ENCODE data around the gene PNPLA1.

PNPLA1 gene

GRCh38 chr6:36227379-36228228, 42.3 kb upstream of the PNPLA1 start:
- TF ChIP-seq ZFX (IDR thresholded peaks at IDR 0.05; ENCODE audit: borderline replicate concordance), result no peak
- TF ChIP-seq, protein P1, sequence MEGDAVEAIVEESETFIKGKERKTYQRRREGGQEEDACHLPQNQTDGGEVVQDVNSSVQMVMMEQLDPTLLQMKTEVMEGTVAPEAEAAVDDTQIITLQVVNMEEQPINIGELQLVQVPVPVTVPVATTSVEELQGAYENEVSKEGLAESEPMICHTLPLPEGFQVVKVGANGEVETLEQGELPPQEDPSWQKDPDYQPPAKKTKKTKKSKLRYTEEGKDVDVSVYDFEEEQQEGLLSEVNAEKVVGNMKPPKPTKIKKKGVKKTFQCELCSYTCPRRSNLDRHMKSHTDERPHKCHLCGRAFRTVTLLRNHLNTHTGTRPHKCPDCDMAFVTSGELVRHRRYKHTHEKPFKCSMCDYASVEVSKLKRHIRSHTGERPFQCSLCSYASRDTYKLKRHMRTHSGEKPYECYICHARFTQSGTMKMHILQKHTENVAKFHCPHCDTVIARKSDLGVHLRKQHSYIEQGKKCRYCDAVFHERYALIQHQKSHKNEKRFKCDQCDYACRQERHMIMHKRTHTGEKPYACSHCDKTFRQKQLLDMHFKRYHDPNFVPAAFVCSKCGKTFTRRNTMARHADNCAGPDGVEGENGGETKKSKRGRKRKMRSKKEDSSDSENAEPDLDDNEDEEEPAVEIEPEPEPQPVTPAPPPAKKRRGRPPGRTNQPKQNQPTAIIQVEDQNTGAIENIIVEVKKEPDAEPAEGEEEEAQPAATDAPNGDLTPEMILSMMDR (IDR thresholded peaks at IDR 0.05), result no peak
- no peak overlapping the region for H3K27ac ChIP-seq

DNA sequence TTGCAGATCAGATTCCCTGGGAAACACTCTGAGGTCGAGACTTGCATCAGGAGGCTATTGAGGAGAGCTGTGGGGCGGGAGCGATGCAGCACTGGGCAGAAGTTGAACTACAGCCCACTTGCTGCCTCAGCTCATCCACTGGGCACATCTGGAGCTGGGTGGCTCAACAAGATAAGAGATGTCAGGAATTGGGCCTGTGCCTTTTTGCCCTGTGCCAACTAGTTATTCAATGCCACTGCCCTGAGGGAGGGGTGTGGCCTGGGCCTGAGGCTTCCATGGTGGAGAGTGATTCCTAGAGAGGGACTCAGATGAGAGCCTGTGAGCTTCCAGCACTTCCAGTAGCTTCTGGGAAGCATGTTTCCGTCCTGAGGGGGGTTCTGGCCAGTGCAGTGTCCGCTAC, 40.6 kb upstream of the PNPLA1 start:
- TF ChIP-seq, protein P1 (IDR thresholded peaks at IDR 0.05), result no peak
- TF ChIP-seq ZFX (IDR thresholded peaks at IDR 0.05; ENCODE audit: borderline replicate concordance), result no peak
- no peak overlapping the region for H3K27ac ChIP-seq

GRCh38 chr6:36230371-36230770, 39.5 kb upstream of the PNPLA1 start:
- TF ChIP-seq, protein P1 (IDR thresholded peaks at IDR 0.05), result no peak
- no peak for TF ChIP-seq ZFX (IDR thresholded peaks at IDR 0.05; ENCODE audit: borderline replicate concordance)
- no peak overlapping the region for H3K27ac ChIP-seq

- TF ChIP-seq, protein P1 (IDR thresholded peaks at IDR 0.05), result no peak
- TF ChIP-seq ZFX (IDR thresholded peaks at IDR 0.05; ENCODE audit: borderline replicate concordance), result no peak
Measured at GRCh38 chr6:36232172-36232571, 37.7 kb upstream of the PNPLA1 start.

GRCh38 chr6:36235309-36235708, 34.6 kb upstream of the PNPLA1 start:
- no peak overlapping the region for H3K27ac ChIP-seq
- TF ChIP-seq, protein P1 (IDR thresholded peaks at IDR 0.05), result no peak
- TF ChIP-seq ZFX (IDR thresholded peaks at IDR 0.05; ENCODE audit: borderline replicate concordance), result no peak

More at GRCh38 chr6:36232172-36232571, 37.7 kb upstream of the PNPLA1 start:
- no peak overlapping the region for H3K27ac ChIP-seq

DNA sequence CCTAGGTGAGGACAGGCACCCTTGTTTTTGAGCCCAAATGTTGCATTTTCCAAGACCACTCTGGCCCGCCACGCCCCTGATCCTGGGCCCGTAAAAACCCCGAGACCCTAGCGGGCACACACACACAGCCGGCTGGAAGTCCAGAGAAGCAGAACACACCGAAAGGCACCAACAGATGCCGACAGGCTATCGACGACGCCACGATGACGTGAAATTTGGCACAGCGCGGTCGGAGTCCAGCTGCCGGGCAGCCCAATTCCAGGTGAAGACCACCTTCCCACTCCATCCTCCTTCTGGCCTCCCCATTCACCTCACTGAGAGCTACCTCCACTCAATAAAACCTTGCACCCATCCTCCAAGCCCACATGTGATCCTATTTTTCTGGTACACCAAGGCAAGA, 34.0 kb upstream of the PNPLA1 start:
- TF ChIP-seq, protein P1 (IDR thresholded peaks at IDR 0.05), result no peak
- TF ChIP-seq ZFX (IDR thresholded peaks at IDR 0.05; ENCODE audit: borderline replicate concordance), result no peak
- H3K27ac ChIP-seq, result no peak overlapping the region

- no peak for TF ChIP-seq ZFX (IDR thresholded peaks at IDR 0.05; ENCODE audit: borderline replicate concordance)
- TF ChIP-seq, protein P1 (IDR thresholded peaks at IDR 0.05), result no peak
- no peak overlapping the region for H3K27ac ChIP-seq
Measured at GRCh38 chr6:36239774-36240173, 30.1 kb upstream of the PNPLA1 start.

Measured in 22Rv1 (cell line).